ENCODE measurements around the gene NUAK2.
A peak's percentile ranks its signal among the peaks of the same experiment; 100 is the strongest.

Gene NUAK2

DNA sequence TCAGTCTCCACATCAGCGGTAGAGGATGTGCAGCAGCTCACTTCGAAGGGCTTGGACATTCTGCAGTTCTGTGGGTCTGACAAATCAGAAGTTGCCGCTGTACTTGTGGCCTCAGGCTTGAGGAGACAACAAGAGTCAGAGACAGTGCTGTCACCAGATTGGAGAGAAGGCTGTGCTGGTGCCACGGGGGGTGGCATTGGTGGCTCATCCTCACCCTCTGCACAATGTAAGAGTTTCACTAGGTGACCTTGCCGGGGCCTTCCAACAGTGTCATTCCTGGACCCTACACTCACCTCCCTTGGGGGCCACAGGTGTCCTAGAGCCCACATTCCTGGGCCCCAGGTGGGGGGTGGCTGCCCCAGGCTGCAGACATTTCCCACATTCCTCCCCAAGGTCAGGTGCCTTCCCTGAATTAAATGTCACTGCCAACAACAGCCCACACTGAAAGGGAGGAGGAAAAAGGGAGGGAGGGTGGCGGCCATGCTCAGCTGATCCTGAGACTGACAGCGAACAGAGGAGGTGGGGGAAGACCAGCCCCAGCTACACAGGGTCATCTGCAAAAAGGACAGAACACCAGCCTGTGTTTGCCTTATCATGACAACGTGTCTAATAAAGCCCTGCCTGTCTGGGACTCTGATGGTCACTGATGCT, 47.4 kb downstream of the NUAK2 start:
- no peak for DNase-seq (ENCODE audit: low read depth in 2 of 2)

GRCh38 chr1:205273551-205273982, 48.0 kb downstream of the NUAK2 start:
- DNase-seq (ENCODE audit: low read depth in 2 of 2), result peak; percentile 73 to 75

DNA sequence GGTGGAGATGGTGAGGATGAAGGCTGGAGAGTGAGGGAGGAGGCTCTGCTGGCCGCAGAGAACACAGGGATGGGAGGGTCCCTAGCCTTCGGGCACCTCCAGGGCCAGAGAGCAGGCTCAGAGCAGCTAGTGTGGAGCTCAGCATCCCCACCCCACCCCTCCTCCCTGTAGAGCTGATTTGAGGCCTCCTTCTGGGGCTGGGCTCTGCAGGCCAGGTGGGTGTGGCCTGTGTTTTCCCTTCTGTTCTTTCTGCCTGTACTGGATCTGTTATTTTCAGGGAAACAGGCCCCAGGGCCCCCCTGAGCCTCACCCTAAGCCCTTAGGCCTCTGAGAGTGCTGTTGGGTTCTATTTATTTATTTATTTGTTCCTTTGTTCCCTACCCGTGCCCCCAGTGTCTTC, 49.0 kb downstream of the NUAK2 start:
- DNase-seq (ENCODE audit: low read depth in 2 of 2), result no peak

- DNase-seq (ENCODE audit: low read depth in 2 of 2), result no peak
Measured at GRCh38 chr1:205271745-205272144, 49.8 kb downstream of the NUAK2 start.

DNA sequence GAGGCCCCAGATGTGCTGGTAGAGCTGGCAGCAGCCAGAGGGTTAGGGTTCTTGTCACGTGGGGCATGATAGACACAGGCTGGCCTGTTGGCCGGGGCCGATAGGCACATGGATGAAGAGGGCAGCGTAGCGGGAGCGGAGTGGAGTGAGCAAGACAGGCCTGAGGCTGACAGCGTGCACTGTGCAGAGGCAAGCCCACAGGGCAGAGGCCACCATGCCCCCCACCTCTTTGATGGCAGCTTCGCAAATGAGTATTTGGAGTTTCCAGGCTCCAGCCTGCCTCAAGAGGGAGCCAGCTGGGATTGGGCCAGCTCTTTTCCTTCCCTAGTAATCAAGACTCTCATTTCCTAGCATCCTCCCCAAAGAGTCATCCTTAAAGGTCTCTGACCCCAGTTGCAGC, 50.3 kb downstream of the NUAK2 start:
- no peak for DNase-seq (ENCODE audit: low read depth in 2 of 2)

- DNase-seq (ENCODE audit: low read depth in 2 of 2), result no peak
Measured at GRCh38 chr1:205270764-205271163, 50.8 kb downstream of the NUAK2 start.

- DNase-seq (ENCODE audit: low read depth in 2 of 2), result no peak
Measured at GRCh38 chr1:205270271-205270670, 51.3 kb downstream of the NUAK2 start.

DNA sequence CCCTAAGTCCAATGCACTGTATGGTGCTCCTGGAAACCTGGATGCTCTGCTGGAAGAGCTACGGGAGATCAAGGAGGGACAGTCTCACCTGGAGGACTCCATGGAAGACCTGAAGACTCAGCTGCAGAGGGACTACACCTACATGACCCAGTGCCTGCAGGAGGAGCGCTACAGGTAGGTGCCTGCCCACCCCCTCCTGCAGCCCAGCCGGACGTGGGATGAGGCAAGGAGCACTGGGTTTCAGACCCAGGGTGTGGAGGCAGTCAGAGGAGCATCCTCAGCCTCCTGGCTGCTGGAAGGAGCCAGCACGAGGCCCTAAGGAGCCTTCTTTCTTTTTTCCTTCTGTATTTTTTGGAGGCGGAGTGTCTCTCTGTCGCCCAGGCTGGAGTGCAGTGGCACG, 51.8 kb downstream of the NUAK2 start:
- no peak for DNase-seq (ENCODE audit: low read depth in 2 of 2)

DNA sequence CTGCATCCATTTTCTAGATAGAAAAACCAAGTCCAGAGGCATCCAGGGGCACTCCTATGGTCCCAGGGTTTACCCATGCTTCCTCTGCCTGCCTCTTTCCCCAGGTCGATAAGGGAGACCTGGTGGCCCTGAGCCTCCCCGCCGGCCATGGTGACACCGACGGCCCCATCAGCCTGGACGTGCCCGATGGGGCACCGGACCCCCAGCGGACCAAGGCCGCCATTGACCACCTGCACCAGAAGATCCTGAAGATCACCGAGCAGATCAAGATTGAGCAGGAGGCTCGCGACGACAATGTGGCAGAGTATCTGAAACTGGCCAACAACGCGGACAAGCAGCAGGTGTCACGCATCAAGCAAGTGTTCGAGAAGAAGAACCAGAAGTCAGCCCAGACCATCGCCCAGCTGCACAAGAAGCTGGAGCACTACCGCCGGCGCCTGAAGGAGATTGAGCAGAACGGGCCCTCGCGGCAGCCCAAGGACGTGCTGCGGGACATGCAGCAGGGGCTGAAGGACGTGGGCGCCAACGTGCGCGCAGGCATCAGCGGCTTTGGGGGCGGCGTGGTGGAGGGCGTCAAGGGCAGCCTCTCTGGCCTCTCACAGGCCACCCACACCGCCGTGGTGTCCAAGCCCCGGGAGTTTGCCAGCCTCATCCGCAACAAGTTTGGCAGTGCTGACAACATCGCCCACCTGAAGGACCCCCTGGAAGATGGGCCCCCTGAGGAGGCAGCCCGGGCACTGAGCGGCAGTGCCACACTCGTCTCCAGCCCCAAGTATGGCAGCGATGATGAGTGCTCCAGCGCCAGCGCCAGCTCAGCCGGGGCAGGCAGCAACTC, 52.5 kb downstream of the NUAK2 start:
- DNase-seq (ENCODE audit: low read depth in 2 of 2), result no peak

DNA sequence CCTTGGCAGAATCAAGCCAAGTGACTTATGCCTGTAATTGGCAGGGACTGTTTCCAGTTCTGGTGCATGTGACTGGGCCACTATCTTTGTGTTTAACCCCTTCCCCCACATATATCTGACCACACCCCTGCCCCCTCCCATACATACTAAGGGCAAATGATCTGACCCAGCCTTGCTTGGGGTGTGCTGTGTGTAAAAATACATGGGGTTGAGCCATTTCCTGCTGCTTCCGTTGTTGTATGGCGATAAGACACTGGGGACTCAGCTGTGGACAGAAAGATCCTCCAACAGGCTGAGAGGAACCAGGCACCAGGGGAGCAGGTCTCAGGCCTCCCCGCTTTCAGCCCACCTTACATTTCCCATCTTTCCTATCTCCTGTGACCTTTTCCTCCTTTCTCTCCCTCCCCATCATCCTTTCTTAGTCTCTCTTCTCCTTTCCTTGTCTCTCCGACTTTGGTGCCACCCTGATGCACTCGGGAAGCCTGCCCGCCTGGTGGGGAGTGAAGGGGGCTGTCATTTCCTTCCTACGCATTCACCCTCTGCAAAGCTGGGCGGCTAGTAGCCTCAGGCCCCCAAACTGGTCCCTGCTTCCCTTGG, 54.1 kb downstream of the NUAK2 start:
- DNase-seq (ENCODE audit: low read depth in 2 of 2), result no peak

DNA sequence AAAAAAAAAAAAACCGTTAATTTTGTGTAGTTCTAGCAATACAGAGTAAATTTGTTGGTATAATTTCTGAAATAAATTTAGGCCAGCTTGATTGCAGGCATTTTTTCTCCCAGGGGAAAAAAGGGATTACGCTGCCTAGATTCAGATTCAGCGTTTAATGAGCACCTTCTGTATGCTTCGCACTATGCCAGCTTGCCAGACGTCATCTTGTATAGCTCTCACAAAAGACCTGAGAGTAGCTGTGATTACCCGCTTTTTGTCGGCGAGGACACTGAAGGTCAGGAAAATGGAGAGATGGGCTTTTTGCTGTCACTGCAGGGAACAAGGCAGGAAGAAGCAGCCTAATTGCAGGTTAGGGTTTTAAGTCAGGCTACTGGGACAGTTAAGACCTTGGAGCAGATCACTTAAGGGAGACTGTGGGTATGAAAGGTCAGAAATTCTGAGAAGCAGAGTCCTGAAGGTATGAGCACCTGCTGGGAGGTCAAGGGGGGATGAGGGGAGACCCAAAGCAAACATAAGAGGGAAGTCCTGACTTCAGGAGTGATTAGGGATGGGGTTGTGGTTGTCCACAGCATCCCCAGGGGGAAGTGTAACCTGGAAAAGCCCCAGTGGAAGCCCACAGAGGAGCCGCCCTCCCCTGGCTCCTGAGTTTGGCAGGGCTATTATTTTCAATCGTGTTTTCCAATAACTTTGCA, 54.8 kb downstream of the NUAK2 start:
- no peak for DNase-seq (ENCODE audit: low read depth in 2 of 2)

DNA sequence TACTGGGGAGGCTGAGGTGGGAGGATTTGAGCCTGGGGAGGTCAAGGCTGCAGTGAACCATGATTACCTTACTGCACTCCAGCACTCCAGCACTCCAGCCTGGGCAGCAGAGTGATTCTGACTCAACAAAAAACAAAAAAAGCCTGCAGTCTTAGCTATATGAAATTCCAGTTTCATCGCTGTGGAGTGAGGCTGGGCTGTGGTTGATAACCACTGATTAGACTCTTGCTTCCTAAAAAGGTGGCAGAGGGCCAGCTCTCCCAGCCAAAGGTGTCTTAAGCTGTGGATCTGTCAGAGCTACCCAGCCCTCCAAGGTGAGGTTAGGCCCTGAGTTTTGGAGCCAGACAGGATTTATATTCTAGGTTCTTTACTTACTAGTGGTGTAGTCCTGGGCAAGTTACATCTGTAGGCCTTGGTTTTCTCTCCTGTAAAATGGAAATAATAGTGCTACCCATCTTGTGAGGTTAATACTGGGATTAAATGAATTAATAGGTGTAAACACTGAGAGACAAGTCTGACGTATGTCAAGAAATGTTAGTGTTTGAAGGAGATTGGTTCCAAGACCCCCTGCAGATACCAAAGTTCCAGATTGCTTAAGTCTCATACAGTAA, 57.9 kb downstream of the NUAK2 start:
- no peak for DNase-seq (ENCODE audit: low read depth in 2 of 2)

DNA sequence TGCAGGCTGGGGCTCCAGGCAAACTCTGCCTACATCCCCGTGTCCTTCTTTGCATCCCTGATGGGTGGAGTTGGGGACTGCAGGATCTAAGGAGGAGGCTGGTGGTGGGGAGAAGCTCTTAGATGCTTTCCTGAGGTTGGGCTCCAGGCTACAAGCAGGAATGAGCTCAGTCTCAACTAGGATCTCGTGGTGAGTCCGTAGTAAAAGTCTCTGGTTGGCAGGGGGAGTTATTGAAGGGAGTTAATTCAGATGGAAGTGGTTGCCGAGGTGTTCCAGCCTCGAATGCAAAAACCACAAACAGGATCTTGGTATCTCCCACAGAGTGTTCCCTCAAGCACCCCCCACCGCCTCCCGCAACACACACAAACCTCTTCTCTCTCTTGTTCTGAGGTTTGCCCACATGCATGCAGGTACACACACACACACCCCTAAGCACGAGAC, 58.8 kb downstream of the NUAK2 start:
- no peak for DNase-seq (ENCODE audit: low read depth in 2 of 2)

- DNase-seq (ENCODE audit: low read depth in 2 of 2), result no peak
Measured at GRCh38 chr1:205261946-205262691, 59.4 kb downstream of the NUAK2 start.

DNA sequence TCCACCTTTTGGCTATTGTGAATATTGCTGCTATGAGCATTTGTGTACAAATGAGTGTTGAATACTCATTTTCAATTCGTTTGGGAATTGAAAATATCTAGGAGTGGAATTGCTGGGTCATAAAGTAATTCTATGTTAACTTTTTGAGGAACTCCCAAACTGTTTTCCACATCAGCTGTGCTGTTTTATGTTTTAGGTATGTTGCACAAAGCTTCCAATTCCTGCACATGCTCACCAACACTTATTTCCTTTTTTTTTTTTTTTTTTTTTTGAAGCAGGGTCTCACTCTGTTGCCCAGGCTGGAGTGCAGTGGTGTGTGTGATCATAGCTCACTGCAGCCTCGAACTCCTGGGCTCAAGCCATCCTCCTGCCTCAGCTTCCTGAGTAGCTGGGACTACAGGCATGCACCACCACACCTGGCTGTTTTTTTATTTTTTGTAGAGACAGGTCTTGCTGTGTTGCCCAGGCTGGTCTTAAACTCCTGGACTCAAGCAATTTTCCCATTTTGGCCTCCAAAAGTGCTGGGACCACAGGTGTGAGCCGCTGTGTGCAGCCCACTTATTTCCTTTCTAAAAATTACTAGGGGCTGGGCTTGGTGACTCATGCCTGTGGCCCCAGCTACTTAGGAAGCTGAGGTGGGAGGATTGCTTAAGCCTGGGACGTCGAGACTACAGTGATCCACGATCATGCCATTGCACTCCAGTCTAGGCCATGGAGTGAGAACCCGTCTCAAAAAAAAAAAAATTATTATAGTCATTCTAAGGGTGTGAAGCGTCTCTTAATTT, 60.4 kb downstream of the NUAK2 start:
- DNase-seq (ENCODE audit: low read depth in 2 of 2), result no peak

DNA sequence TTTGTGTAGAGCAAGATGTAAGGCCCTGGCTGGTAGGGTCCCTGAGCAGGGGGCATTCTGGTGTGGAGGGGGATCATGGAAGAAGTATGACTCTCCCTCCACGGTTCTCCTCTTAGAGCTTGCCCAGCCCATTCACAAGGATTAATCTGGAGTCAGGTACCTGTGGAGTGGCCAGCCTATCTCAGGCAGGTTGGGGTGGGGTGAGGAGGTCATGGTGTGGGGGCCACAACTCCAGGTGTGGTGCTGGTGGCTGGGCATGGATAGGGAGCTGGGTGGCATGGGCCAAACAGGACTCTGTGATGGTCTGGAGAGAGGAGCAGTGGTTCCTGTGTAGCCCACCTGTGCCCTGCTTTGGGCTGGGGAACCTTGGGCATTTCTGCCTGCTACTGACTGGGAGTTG, 61.5 kb downstream of the NUAK2 start:
- DNase-seq (ENCODE audit: low read depth in 2 of 2), result no peak

GRCh38 chr1:205259324-205259832, 62.2 kb downstream of the NUAK2 start:
- no peak for DNase-seq (ENCODE audit: low read depth in 2 of 2)

DNA sequence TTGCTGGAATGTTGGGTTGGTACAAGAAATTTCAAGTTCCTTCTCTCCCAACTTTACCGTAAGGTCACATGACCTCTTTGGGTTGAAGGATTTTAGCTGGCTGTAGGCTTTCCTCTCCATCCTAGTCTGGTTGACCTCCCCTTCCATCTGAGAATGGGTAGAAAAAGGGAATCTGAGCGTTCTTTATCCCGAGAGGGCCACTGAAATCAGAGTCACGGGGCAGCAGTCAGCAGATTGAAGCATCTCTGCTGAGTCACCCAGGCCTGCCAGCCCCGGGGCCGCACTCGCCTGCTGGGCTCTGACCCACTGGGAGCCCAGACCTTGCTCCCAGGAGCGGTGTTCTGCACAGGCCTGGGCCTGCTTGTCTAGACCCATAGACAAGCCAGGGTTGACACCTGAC, 62.8 kb downstream of the NUAK2 start:
- DNase-seq (ENCODE audit: low read depth in 2 of 2), result no peak

- DNase-seq (ENCODE audit: low read depth in 2 of 2), result no peak
Measured at GRCh38 chr1:205258261-205258691, 63.3 kb downstream of the NUAK2 start.

- no peak for DNase-seq (ENCODE audit: low read depth in 2 of 2)
Measured at GRCh38 chr1:205257735-205258134, 63.8 kb downstream of the NUAK2 start.
